GM10248 (cell line): ENCODE results near the gene TRPM2.

Experiments used
- CTCF ChIA-PET: fragments of 300-600 bp; sonication (Branson Sonifier 250); formaldehyde crosslinking; extraction: SDS; loops from one replicate; lab custom pipeline; 2021; ENCODE audit warnings: antibody characterized with exemption; lab: Yijun Ruan, JAX
- POLR2A ChIA-PET: fragments of 350-650 bp; sonication (Branson Sonifier 250); formaldehyde crosslinking; extraction: SDS; loops from one replicate; lab custom pipeline; 2020; ENCODE audit warnings: antibody characterized with exemption; lab: Yijun Ruan, JAX
- DNase-seq: peaks from one replicate; pipeline ENCODE4 v3.0.0; 2012; ENCODE audit errors: extremely low spot score
- TF ChIP-seq, protein P1 (sequence below): IDR thresholded peaks from 2 replicates; pipeline ENCODE4 v1.5.1; 2012; ENCODE audit warnings: mild to moderate bottlenecking, low read depth; ENCODE audit errors: extremely low read depth, missing control alignments, control extremely low read depth

The TRPM2 gene

DNA sequence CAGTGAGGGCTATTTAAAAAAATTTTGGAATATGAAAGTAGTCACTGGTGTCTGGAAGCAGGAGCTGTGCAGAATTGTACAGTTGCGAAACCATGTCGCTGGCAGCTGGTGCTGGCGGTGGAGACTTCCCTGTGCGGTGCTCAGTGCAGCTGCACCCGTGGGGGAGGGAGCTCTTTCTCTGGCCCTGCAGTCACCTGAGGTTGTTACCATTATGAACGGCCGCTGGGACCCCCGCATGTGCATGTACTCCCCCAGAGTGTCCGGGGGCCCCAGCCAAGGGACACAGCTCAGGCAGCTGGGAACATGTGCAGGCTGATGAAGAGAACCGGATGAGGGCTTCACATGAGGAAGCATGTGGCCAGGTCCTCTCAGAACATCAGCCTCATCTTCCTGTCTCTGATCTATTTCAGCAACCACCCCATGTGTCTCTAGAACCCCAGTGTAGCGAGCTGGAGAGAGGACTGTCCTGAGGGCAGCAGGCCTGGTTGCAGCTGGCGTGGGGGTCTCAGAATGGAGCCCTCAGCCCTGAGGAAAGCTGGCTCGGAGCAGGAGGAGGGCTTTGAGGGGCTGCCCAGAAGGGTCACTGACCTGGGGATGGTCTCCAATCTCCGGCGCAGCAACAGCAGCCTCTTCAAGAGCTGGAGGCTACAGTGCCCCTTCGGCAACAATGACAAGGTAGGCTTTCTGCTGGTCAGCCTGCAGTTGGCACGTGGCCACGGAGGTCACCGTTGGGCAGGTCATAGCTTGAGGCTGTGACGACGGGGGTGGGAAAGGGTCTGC, at the start of gene TRPM2:
TRPM2 (plus strand) TSS at position 431 of the 780 bp plus-strand sequence; CDS start at position 511, 80 bp downstream.
- POLR2A ChIA-PET = no interaction called here
- CTCF ChIA-PET = interaction anchor here (1.3 to 1.4 kb wide), 2 partner anchors 56 to 440 kb away, joined by 3 read pairs; no protein-coding TSS in a partner anchor

GRCh38 chr21:44304011-44304616, 49.3 kb upstream of the TRPM2 start:
- no peak for DNase-seq
- TF ChIP-seq, protein P1, sequence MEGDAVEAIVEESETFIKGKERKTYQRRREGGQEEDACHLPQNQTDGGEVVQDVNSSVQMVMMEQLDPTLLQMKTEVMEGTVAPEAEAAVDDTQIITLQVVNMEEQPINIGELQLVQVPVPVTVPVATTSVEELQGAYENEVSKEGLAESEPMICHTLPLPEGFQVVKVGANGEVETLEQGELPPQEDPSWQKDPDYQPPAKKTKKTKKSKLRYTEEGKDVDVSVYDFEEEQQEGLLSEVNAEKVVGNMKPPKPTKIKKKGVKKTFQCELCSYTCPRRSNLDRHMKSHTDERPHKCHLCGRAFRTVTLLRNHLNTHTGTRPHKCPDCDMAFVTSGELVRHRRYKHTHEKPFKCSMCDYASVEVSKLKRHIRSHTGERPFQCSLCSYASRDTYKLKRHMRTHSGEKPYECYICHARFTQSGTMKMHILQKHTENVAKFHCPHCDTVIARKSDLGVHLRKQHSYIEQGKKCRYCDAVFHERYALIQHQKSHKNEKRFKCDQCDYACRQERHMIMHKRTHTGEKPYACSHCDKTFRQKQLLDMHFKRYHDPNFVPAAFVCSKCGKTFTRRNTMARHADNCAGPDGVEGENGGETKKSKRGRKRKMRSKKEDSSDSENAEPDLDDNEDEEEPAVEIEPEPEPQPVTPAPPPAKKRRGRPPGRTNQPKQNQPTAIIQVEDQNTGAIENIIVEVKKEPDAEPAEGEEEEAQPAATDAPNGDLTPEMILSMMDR = no peak
- CTCF ChIA-PET = interaction anchor here (0.8 to 3.2 kb wide), 6 partner anchors 8 to 489 kb away, joined by 3 to 16 read pairs (median 3); no protein-coding TSS in a partner anchor

More for the DNA sequence above, at the start of gene TRPM2:
- TF ChIP-seq, protein P1 = no peak
- peak; percentile 55 for DNase-seq

DNA sequence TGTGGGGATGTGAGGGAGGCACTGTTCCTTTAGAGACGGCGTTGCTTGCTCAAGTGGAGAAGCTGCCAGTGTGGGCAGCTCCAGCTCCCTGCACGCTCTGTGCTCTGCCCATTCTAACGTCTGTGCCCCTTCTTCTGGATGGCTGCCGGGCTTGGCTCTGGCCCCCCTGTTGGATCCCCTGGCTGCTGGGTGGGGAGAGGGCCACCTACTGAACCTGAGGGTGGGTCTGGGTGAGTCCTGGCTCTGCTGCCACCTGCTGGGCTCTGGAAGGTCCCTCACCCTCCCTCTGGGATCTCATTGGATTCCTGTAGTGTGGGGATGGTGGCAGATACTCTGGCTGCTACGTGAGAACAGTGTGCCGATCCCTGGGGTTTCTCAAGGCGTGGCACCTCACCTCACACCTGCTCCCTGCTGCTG, 48.5 kb upstream of the TRPM2 start:
- ChIA-PET POLR2A (interaction anchor here (0.6 kb wide), 2 partner anchors 175 to 233 kb away, joined by 4 to 5 read pairs; no protein-coding TSS in a partner anchor), CTCF (interaction anchor here (0.8 to 3.2 kb wide), 6 partner anchors 9 to 488 kb away, joined by 3 to 16 read pairs (median 3); no protein-coding TSS in a partner anchor)
- peak; percentile 61 for DNase-seq
- TF ChIP-seq, protein P1 = peak; percentile 25

More at GRCh38 chr21:44304011-44304616, 49.3 kb upstream of the TRPM2 start:
- POLR2A ChIA-PET = no interaction called here

- ChIA-PET POLR2A (no interaction called here), CTCF (interaction anchor here (3.2 kb wide), 1 partner anchor 10 kb away, joined by 16 read pairs; no protein-coding TSS in a partner anchor)
- TF ChIP-seq, protein P1 = no peak
- DNase-seq = no peak
These were observed 47.7 kb upstream of the TRPM2 start for GRCh38 chr21:44305691-44306090.

GRCh38 chr21:44306936-44307704, 46.3 kb upstream of the TRPM2 start:
- DNase-seq = no peak
- CTCF ChIA-PET = interaction anchor here (2.6 kb wide), 1 partner anchor 10 kb away, joined by 11 read pairs; no protein-coding TSS in a partner anchor
- TF ChIP-seq, protein P1 = no peak

More at GRCh38 chr21:44306936-44307704, 46.3 kb upstream of the TRPM2 start:
- POLR2A ChIA-PET = no interaction called here
